ENCODE results near the gene CHMP2A.

CHMP2A gene

DNA sequence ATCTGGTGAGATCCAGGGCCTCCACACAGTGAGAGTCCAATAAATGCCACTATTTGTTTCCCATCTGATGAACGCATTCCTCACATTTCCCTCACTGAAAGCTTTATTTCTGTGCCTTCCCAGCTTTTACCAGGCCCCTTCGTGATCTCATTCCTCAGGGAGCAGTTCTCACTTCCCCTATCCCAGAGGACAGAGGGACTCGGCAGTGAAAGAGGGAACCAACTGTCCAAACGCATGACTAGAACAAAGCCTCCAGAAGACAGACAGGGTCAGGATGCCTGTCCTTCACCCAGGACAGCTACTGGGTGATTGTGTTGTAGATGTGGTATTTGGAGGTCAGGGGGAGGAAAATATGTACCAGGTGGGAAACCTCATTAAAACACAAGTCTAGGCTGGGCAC lies 33.3 kb downstream of the CHMP2A start:
- H3K4me3 ChIP-seq (ENCODE audit: low read depth, low read length), result no peak overlapping the region
- H3K79me2 ChIP-seq (ENCODE audit: control insufficient read depth, insufficient read depth, low read length, unreplicated experiment), result peaks cover 18% of the 10 kb centered on the region
- H3K27me3 ChIP-seq (ENCODE audit: insufficient read depth, low read length), result no peaks in the 10 kb centered on the region
- no peak overlapping the region for H2AFZ ChIP-seq (ENCODE audit: low read length, unreplicated experiment)
- H3K27ac ChIP-seq (ENCODE audit: low read depth, low read length), result no peak overlapping the region
- peaks cover 6% of the 10 kb centered on the region for H3K4me1 ChIP-seq (ENCODE audit: control insufficient read depth, insufficient read depth, low read length, unreplicated experiment)
- H3K36me3 ChIP-seq (ENCODE audit: insufficient read depth, low read length), result no peaks in the 10 kb centered on the region

- Histone ChIP-seq H3K27ac (ENCODE audit: low read depth, low read length) (peak overlapping the region; percentile 77), H3K4me1 (ENCODE audit: control insufficient read depth, insufficient read depth, low read length, unreplicated experiment) (peaks cover 6% of the 10 kb centered on the region), H2AFZ (ENCODE audit: low read length, unreplicated experiment) (peak overlapping the region; percentile 20), H3K36me3 (ENCODE audit: insufficient read depth, low read length) (no peaks in the 10 kb centered on the region), H3K27me3 (ENCODE audit: insufficient read depth, low read length) (no peaks in the 10 kb centered on the region), H3K4me3 (ENCODE audit: low read depth, low read length) (peak overlapping the region; percentile 82), H3K79me2 (ENCODE audit: control insufficient read depth, insufficient read depth, low read length, unreplicated experiment) (peaks cover 21% of the 10 kb centered on the region)
These were observed 34.7 kb downstream of the CHMP2A start for GRCh38 chr19:58520257-58520599.

DNA sequence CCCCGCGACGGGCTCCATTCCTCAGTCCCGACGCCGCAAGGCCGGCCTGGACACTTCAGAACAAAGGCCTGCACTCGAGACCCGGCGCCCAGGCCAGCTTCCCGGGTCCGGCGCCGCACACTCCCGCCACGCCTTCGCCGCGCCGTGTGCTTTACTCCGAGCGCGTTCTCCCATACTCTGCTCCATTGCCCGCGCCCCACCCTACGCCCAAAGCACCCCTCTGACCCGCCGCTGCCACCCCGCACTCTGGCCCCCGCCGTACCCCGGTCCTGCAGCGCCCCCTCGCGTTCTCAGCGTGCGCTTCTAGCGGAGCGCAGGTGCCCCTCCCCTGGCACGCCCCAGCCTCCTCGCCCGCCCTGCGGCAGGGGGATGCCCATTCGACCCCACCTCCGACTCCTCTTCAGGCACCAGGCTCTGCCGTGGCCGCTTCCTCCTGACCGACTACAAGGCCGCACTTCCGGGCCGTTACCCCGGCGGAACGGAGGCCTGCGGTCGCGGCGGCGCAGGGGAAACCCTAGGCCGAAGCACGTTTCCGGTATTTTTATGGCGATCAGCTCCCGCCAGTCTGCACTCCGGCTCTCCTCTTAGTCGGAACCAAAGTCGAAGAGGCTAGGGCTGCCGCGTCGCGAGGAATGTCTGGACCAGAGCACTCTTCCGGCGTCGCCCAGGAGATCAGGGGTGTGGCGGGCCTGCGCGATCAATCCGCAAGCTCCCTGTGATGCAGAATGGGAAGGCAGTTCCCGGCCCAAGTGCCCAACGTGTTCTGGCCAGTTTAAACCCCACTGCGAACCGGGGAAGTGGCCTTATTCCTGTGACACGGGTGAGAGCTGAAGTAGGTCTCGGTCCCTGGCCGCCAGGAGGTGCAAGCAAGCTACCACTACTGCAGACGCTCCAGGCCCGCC lies 35.3 kb downstream of the CHMP2A start, which contains the start of gene ZBTB45:
Gene ZBTB45 (minus strand): TSS at position 456 of the 902 bp plus-strand sequence. CDS start 2,137 bp downstream, outside the sequence.
- Histone ChIP-seq H3K36me3 (ENCODE audit: insufficient read depth, low read length) (no peaks in the 10 kb centered on the region), H3K27ac (ENCODE audit: low read depth, low read length) (peak within 1 kb of the TSS; percentile 77), H3K27me3 (ENCODE audit: insufficient read depth, low read length) (no peaks in the 10 kb centered on the region), H3K4me3 (ENCODE audit: low read depth, low read length) (peak within 1 kb of the TSS; percentile 82), H3K79me2 (ENCODE audit: control insufficient read depth, insufficient read depth, low read length, unreplicated experiment) (peaks cover 21% of the 10 kb centered on the region), H3K4me1 (ENCODE audit: control insufficient read depth, insufficient read depth, low read length, unreplicated experiment) (peaks cover 6% of the 10 kb centered on the region), H2AFZ (ENCODE audit: low read length, unreplicated experiment) (peak within 1 kb of the TSS; percentile 37)

DNA sequence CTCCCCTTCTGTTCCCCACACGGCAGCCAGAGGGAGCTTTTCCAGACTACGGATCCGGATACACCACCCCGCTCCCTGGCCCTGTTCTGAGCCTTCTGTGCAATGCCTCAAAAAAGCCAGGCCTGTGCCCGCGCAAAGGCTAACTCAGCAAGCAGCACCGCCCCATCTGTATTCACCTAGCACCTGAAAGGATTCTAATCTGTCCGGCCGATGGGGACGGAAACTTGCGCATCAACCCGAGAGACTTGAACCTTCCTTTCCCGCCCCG lies 35.9 kb downstream of the CHMP2A start:
- Histone ChIP-seq H3K27ac (ENCODE audit: low read depth, low read length) (peak overlapping the region; percentile 77), H3K4me3 (ENCODE audit: low read depth, low read length) (peak overlapping the region; percentile 82), H2AFZ (ENCODE audit: low read length, unreplicated experiment) (peak overlapping the region; percentile 37), H3K36me3 (ENCODE audit: insufficient read depth, low read length) (no peaks in the 10 kb centered on the region), H3K4me1 (ENCODE audit: control insufficient read depth, insufficient read depth, low read length, unreplicated experiment) (peaks cover 6% of the 10 kb centered on the region), H3K27me3 (ENCODE audit: insufficient read depth, low read length) (no peaks in the 10 kb centered on the region), H3K79me2 (ENCODE audit: control insufficient read depth, insufficient read depth, low read length, unreplicated experiment) (peaks cover 25% of the 10 kb centered on the region)

DNA sequence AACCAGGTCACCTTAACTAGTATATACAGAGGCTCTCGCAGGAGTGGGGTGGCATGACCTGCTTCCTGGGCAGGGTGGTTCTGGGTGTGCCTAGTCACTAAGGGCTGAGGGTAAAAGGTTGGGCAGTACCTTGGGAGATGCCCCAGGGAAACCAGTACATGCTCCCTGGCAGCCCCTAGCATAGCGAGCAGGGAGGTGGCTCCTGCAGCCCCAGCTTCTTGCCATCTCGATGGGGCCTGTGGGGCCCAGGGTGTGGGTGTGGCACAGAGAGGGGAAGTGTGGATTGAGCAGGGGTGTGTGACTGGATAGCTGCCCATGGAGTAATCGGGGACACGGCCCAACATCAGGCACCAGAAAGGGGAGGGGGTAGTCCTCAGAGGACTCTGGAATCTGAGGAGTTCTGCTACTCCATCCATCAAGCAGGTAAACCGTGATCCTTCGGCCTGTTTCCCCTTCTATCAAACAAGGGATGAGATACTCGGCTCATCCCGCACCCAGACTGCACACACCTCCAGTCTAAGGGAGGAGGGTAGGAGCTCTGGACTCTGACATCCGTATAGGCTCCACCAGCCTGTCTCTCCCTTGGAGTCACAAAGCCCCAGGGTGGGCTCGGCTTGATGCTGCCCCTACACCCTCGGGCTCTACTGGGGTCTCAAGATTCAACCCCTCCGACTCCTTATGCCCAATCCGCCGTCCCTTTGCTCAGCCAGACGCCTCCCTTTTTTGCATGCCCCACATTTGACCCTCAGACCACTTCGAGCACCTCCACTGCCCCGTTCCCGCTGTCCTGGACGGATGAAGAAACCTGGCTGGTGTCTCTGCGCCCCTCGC lies 36.4 kb downstream of the CHMP2A start:
- H2AFZ ChIP-seq (ENCODE audit: low read length, unreplicated experiment), result no peak overlapping the region
- H3K27ac ChIP-seq (ENCODE audit: low read depth, low read length), result peak overlapping the region; percentile 77; the same call in 1 of the 2 replicates
- peaks cover 6% of the 10 kb centered on the region for H3K4me1 ChIP-seq (ENCODE audit: control insufficient read depth, insufficient read depth, low read length, unreplicated experiment)
- peaks cover 25% of the 10 kb centered on the region for H3K79me2 ChIP-seq (ENCODE audit: control insufficient read depth, insufficient read depth, low read length, unreplicated experiment)
- H3K36me3 ChIP-seq (ENCODE audit: insufficient read depth, low read length), result no peaks in the 10 kb centered on the region
- no peaks in the 10 kb centered on the region for H3K27me3 ChIP-seq (ENCODE audit: insufficient read depth, low read length)
- peak overlapping the region; percentile 82 for H3K4me3 ChIP-seq (ENCODE audit: low read depth, low read length)

DNA sequence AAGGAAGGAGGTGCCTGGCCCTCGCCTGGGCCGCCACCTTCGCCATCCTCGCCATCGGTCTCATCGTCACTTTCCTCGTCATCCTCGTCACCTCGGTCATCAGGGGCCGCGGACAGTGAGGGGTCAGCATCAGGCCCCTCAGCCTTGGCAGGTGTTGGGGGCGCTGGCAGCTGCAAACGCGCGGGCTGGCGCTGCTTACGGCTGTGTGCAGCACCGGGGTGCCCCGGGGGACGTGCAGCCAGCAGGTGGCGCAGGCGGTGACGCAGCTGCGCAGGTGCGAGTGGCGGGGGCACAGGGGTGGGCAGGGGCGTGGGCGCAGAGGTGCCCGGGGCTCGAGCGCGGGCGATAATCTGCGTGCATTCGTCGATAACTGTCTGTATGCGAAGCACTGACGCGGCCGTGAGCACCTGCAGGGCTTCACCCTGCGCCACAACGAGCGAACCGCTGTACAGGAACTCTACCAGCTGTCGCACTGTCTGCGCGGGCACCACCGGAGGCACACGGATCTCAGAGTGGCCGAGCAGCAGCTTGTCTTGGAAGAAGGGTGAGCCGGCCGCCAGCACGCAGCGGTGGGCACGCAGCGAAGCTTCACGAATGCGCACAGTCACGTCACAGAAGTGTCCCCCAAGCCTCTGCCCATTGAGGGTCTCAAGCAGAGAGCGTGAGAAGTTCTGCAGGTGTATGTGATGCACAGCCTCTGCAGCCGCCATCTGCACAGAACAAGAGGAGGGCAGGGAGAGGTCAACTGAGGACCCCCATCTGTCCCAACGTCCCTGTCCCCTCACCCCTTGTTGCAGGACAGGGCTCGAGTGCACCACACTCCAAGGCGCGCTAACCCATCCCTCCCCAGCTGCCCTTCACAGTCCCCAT lies 37.7 kb downstream of the CHMP2A start:
- Histone ChIP-seq H3K4me3 (ENCODE audit: low read depth, low read length) (no peak overlapping the region), H3K27me3 (ENCODE audit: insufficient read depth, low read length) (no peaks in the 10 kb centered on the region), H3K27ac (ENCODE audit: low read depth, low read length) (no peak overlapping the region), H3K4me1 (ENCODE audit: control insufficient read depth, insufficient read depth, low read length, unreplicated experiment) (peaks cover 6% of the 10 kb centered on the region), H3K79me2 (ENCODE audit: control insufficient read depth, insufficient read depth, low read length, unreplicated experiment) (peaks cover 25% of the 10 kb centered on the region), H2AFZ (ENCODE audit: low read length, unreplicated experiment) (no peak overlapping the region), H3K36me3 (ENCODE audit: insufficient read depth, low read length) (no peaks in the 10 kb centered on the region)

DNA sequence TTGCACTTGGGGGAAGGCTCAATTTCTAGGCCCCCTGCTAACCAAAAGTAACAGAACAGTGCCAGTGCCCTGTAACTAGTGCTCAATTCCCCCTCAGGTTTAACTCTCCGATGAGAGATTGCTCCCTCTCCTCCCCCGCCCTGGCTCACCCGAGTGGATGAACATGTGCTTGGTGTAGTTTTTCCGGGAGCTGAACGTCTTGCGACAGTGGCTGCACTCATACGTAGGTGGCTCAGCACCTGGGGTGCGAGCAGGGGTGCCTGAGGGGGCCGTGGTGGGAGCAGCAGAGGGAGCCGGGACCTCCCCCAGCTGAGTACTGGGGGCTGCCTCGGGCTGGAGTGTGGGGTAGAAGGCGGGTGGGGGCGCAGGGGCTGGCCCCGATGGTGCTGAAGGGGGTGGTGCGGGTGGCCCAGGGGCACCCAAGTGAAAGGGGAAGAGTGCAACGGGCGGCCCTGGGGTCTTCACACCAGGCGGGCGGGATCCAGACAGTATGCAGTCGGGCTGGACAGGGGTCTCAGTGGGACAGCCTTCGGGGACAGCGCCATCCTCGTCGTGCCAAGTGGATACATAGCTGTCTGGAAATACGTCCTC lies 38.6 kb downstream of the CHMP2A start:
- Histone ChIP-seq H3K4me1 (ENCODE audit: control insufficient read depth, insufficient read depth, low read length, unreplicated experiment) (peaks cover 6% of the 10 kb centered on the region), H3K79me2 (ENCODE audit: control insufficient read depth, insufficient read depth, low read length, unreplicated experiment) (peaks cover 25% of the 10 kb centered on the region), H3K27ac (ENCODE audit: low read depth, low read length) (no peak overlapping the region), H2AFZ (ENCODE audit: low read length, unreplicated experiment) (no peak overlapping the region), H3K4me3 (ENCODE audit: low read depth, low read length) (no peak overlapping the region), H3K36me3 (ENCODE audit: insufficient read depth, low read length) (no peaks in the 10 kb centered on the region), H3K27me3 (ENCODE audit: insufficient read depth, low read length) (no peaks in the 10 kb centered on the region)

- Histone ChIP-seq H3K27ac (ENCODE audit: low read depth, low read length) (no peak overlapping the region), H3K4me1 (ENCODE audit: control insufficient read depth, insufficient read depth, low read length, unreplicated experiment) (peaks cover 4% of the 10 kb centered on the region), H3K4me3 (ENCODE audit: low read depth, low read length) (no peak overlapping the region)
These were observed 39.6 kb downstream of the CHMP2A start for GRCh38 chr19:58515259-58515658.

DNA sequence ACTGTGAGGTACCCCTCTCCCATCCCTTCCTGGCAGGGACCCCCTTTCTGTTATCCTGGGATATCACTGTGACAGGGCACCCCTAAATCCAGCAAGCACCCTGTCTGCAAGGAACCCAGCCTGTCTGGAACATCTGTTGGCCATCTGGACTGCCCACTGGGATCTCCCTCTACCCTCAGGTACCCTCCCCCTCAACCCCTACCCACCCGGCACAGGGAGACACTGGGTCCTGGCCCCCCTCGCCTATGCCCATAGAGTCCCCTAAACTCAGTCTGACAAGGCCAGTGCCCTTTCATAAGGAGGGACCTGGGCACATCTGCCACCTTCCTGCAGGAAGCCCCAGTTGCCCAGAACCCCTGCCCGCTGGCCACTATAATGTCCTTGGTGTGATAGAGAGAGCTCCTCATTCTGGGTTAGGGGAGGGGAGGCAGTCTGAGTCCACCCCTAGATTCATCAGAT lies 40.3 kb downstream of the CHMP2A start:
- Histone ChIP-seq H2AFZ (ENCODE audit: low read length, unreplicated experiment) (no peak overlapping the region), H3K4me3 (ENCODE audit: low read depth, low read length) (peak overlapping the region; percentile 63), H3K79me2 (ENCODE audit: control insufficient read depth, insufficient read depth, low read length, unreplicated experiment) (peaks cover 25% of the 10 kb centered on the region), H3K36me3 (ENCODE audit: insufficient read depth, low read length) (no peaks in the 10 kb centered on the region), H3K27ac (ENCODE audit: low read depth, low read length) (no peak overlapping the region), H3K27me3 (ENCODE audit: insufficient read depth, low read length) (no peaks in the 10 kb centered on the region), H3K4me1 (ENCODE audit: control insufficient read depth, insufficient read depth, low read length, unreplicated experiment) (peaks cover 4% of the 10 kb centered on the region)

More at GRCh38 chr19:58515259-58515658, 39.6 kb downstream of the CHMP2A start:
- Histone ChIP-seq H3K27me3 (ENCODE audit: insufficient read depth, low read length) (no peaks in the 10 kb centered on the region), H3K36me3 (ENCODE audit: insufficient read depth, low read length) (no peaks in the 10 kb centered on the region), H2AFZ (ENCODE audit: low read length, unreplicated experiment) (no peak overlapping the region), H3K79me2 (ENCODE audit: control insufficient read depth, insufficient read depth, low read length, unreplicated experiment) (peaks cover 25% of the 10 kb centered on the region)
